ENCODE measurements around the gene VWC2L. TPM values are rescaled to one million over a fixed set of nuclear protein-coding genes. Genes with fewer than 3 reads are reported as not detected.

VWC2L gene
- total and polyA plus RNA-seq, 10 of the 15 experiments (the other 5 are each of a cell fraction or from before 2014, with no cell fraction given) = not detected

DNA sequence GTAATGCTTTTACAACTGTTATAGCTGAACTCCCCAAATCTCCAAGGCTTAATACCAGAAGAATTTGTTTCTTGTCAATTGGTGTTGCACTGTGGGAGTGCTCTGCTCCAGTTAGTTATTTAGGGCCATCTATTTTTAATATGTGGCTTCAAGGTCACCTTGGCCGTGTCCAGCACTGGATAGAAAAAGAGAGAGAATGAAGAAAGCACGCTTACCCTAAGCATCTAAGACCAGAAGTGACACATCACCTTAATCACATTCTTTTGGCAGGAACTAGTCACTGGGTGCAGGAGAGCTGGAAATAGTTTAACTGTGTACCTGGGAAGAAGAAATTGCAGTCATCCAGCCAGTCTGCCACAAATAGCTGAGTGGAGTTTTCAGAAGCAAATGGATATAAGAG lies 78.8 kb downstream of the VWC2L start:
- in situ Hi-C loops (cut with MboI) = no loop called here

More for the DNA sequence above, 78.8 kb downstream of the VWC2L start:
- H3K4me3 ChIP-seq = no peak overlapping the region
- RAD21 ChIA-PET (ENCODE audit: unreplicated experiment) = no interaction called here
- BruUV-seq (replicated peaks) = no TSS peak
- no peak overlapping the region for H3K9ac ChIP-seq (ENCODE audit: control insufficient read depth, insufficient read depth, low read length)
- H3K79me2 ChIP-seq (ENCODE audit: control insufficient read depth, insufficient read depth, low read length) = no peaks in the 10 kb centered on the region
- H4K20me1 ChIP-seq (ENCODE audit: control insufficient read depth, insufficient read depth) = no peaks in the 10 kb centered on the region
- H3K4me2 ChIP-seq (ENCODE audit: control insufficient read depth, insufficient read depth) = no peak overlapping the region
- TF ChIP-seq, protein P1, sequence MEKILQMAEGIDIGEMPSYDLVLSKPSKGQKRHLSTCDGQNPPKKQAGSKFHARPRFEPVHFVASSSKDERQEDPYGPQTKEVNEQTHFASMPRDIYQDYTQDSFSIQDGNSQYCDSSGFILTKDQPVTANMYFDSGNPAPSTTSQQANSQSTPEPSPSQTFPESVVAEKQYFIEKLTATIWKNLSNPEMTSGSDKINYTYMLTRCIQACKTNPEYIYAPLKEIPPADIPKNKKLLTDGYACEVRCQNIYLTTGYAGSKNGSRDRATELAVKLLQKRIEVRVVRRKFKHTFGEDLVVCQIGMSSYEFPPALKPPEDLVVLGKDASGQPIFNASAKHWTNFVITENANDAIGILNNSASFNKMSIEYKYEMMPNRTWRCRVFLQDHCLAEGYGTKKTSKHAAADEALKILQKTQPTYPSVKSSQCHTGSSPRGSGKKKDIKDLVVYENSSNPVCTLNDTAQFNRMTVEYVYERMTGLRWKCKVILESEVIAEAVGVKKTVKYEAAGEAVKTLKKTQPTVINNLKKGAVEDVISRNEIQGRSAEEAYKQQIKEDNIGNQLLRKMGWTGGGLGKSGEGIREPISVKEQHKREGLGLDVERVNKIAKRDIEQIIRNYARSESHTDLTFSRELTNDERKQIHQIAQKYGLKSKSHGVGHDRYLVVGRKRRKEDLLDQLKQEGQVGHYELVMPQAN (conservative IDR thresholded peaks at IDR 0.05) = no peak
- TF ChIP-seq POLR2AphosphoS2 (IDR thresholded peaks at IDR 0.05; ENCODE audit: low read depth, low read length) = no peak
- no peak for TF ChIP-seq BCL11A (IDR thresholded peaks at IDR 0.05; ENCODE audit: low read depth, low read length)
- TF ChIP-seq CREM (IDR thresholded peaks at IDR 0.05; ENCODE audit: low read depth) = no peak
- TF ChIP-seq, protein P2, sequence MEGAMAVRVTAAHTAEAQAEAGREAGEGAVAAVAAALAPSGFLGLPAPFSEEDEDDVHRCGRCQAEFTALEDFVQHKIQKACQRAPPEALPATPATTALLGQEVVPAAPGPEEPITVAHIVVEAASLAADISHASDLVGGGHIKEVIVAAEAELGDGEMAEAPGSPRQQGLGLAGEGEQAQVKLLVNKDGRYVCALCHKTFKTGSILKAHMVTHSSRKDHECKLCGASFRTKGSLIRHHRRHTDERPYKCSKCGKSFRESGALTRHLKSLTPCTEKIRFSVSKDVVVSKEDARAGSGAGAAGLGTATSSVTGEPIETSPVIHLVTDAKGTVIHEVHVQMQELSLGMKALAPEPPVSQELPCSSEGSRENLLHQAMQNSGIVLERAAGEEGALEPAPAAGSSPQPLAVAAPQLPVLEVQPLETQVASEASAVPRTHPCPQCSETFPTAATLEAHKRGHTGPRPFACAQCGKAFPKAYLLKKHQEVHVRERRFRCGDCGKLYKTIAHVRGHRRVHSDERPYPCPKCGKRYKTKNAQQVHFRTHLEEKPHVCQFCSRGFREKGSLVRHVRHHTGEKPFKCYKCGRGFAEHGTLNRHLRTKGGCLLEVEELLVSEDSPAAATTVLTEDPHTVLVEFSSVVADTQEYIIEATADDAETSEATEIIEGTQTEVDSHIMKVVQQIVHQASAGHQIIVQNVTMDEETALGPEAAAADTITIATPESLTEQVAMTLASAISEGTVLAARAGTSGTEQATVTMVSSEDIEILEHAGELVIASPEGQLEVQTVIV (IDR thresholded peaks at IDR 0.05; ENCODE audit: borderline replicate concordance, partially characterized antibody) = no peak
- no peak for TF ChIP-seq RAD51 (IDR thresholded peaks at IDR 0.05)
- TF ChIP-seq GABPA (IDR thresholded peaks at IDR 0.05; ENCODE audit: low read depth) = no peak
- TF ChIP-seq JUND (IDR thresholded peaks at IDR 0.05; ENCODE audit: low read depth, low read length) = no peak
- TF ChIP-seq PAX5 (IDR thresholded peaks at IDR 0.05; ENCODE audit: borderline replicate concordance, low read depth, low read length) = no peak
- no peak for TF ChIP-seq SREBF2 (IDR thresholded peaks at IDR 0.05; ENCODE audit: low read length)
- no peak for ATAC-seq
- no peaks in the 10 kb centered on the region for H3K36me3 ChIP-seq (ENCODE audit: control insufficient read depth in 2 of 2, insufficient read depth in 2 of 2, low read length in 1 of 2)
- H3K27ac ChIP-seq (ENCODE audit: control insufficient read depth, insufficient read depth) = no peak overlapping the region
- DNase-seq (ENCODE audit: low read depth, low spot score) = no peak
- SMC1A ChIA-PET (ENCODE audit: uncharacterized antibody, unreplicated experiment) = interaction anchor here (0.6 to 0.8 kb wide), 2 partner anchors 14 to 395 kb away, joined by 3 read pairs; no protein-coding TSS in a partner anchor
- 0% methylated on average over 2 of the region's 2 CpGs for WGBS (ENCODE audit: insufficient coverage, insufficient replicate concordance, low lambda C conversion rate, missing lambda C conversion rate)
- CTCF ChIA-PET = interaction anchor here (1.0 to 1.5 kb wide), 2 partner anchors 9 to 18 kb away, joined by 3 read pairs; no protein-coding TSS in a partner anchor
- intact Hi-C loops (cut with micrococcal nuclease; ENCODE audit: unreplicated experiment) = no loop called here
- no peaks in the 10 kb centered on the region; a peak in 1 of 4 replicates for H3K27me3 ChIP-seq (replicated peaks in 1 of 2; ENCODE audit: control insufficient read depth in 2 of 2, insufficient read depth in 2 of 2, low read length in 1 of 2)
- POLR2A ChIA-PET = no interaction called here
- FAIRE-seq = no peak
- H3K9me3 ChIP-seq (replicated peaks; ENCODE audit: control insufficient read depth, insufficient read depth, low read length) = no peaks in the 10 kb centered on the region
- no peak overlapping the region for H2AFZ ChIP-seq (ENCODE audit: control insufficient read depth, low read depth, low read length)
- no peaks in the 10 kb centered on the region for H3K4me1 ChIP-seq (ENCODE audit: control insufficient read depth, insufficient read depth, low read length)
